ENCODE results near the gene CNTNAP3B.
"Not testable (repeated sequence)": the region's sequence is repeated elsewhere in the genome, so short reads cannot be mapped to it uniquely, and the experiment has no call there.

DNA sequence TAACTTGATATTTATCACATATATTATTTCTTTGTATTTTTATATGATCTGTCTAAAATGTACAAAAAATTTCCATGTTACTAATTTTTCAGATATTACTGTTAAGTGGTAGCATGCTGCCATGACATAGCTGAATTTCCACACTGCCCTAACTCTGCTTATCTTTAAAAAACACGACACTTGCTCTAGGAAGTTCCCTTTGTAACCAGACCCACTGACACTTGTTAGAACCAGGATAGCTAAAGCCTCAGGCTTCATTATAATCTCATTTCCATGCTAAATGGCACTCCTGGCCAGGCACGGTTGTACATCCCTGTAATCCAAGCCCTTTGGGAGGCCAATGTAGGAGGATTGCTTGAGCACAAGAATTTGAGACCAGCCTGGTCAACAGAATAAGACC lies 273.8 kb downstream of the CNTNAP3B start:
- TF ChIP-seq POLR2A (IDR thresholded peaks at IDR 0.05) = not testable (repeated sequence)
- TF ChIP-seq, protein P1, sequence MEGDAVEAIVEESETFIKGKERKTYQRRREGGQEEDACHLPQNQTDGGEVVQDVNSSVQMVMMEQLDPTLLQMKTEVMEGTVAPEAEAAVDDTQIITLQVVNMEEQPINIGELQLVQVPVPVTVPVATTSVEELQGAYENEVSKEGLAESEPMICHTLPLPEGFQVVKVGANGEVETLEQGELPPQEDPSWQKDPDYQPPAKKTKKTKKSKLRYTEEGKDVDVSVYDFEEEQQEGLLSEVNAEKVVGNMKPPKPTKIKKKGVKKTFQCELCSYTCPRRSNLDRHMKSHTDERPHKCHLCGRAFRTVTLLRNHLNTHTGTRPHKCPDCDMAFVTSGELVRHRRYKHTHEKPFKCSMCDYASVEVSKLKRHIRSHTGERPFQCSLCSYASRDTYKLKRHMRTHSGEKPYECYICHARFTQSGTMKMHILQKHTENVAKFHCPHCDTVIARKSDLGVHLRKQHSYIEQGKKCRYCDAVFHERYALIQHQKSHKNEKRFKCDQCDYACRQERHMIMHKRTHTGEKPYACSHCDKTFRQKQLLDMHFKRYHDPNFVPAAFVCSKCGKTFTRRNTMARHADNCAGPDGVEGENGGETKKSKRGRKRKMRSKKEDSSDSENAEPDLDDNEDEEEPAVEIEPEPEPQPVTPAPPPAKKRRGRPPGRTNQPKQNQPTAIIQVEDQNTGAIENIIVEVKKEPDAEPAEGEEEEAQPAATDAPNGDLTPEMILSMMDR (IDR thresholded peaks at IDR 0.05) = not testable (repeated sequence)

All from uterus (tissue), 2 donors.